H1 (cell line): ENCODE data around the gene ZNF254. TPM values are rescaled to one million over a fixed set of nuclear protein-coding genes. Genes with fewer than 3 reads are reported as not detected.

Experiments used
- CTCF ChIA-PET: fragments of 300-600 bp; sonication (Branson Sonifier 250); formaldehyde crosslinking; loops from one replicate; lab custom pipeline; 2021; ENCODE audit not compliant: partially characterized antibody; lab: Charles Lee
- POLR2A ChIA-PET: fragments of 300-600 bp; sonication (Branson Sonifier 250); formaldehyde crosslinking; loops from one replicate; lab custom pipeline; 2021; ENCODE audit warnings: inconsistent platforms; ENCODE audit not compliant: partially characterized antibody; lab: Charles Lee
- DNase-seq, 2 experiments: peaks; one replicate each; pipeline versions ENCODE4 v3.0.0 to v3.0.0-alpha.2; 2010 to 2022; ENCODE audit warnings: low spot score in 2 of 2, low read depth in 1 of 2, mixed read lengths in 1 of 2
- FAIRE-seq: peaks from 2 replicates; lab custom pipeline; 2011; peaks lifted over from hg19 to GRCh38; lab: Jason Lieb, UNC
- H2AFZ ChIP-seq: 2 replicates; pipeline ENCODE4 v1.8.1; 2012; ENCODE audit warnings: low read length, inconsistent platforms
- H2AK5ac ChIP-seq: 2 replicates; pipeline ENCODE4 v1.6.1; 2013; ENCODE audit warnings: low read depth, low read length
- H2BK120ac ChIP-seq: replicated peaks from 2 replicates; pipeline ENCODE3; 2013; ENCODE audit warnings: low read depth, low read length, inconsistent platforms
- H2BK12ac ChIP-seq: 2 replicates; pipeline ENCODE4 v1.6.1; 2013; ENCODE audit warnings: low read depth, low read length
- H2BK15ac ChIP-seq: 2 replicates; pipeline ENCODE4 v1.6.1; 2013; ENCODE audit warnings: low read length
- H2BK20ac ChIP-seq: 2 replicates; pipeline ENCODE4 v1.6.1; 2013; ENCODE audit warnings: low read length
- H2BK5ac ChIP-seq: 2 replicates; pipeline ENCODE4 v1.6.1; 2013; ENCODE audit warnings: low read depth, low read length
- H3K14ac ChIP-seq: 2 replicates; pipeline ENCODE4 v1.6.1; 2013; ENCODE audit warnings: inconsistent platforms; ENCODE audit not compliant: insufficient read length
- H3K18ac ChIP-seq: 2 replicates; pipeline ENCODE4 v1.6.1; 2013; ENCODE audit warnings: low read length; ENCODE audit errors: extremely low read depth
- H3K23ac ChIP-seq: 2 replicates; pipeline ENCODE4 v1.6.1; 2013; ENCODE audit warnings: inconsistent platforms; ENCODE audit not compliant: insufficient read length
- H3K23me2 ChIP-seq: 2 replicates; pipeline ENCODE4 v1.6.1; 2013; ENCODE audit warnings: low read depth, low read length
- H3K27ac ChIP-seq: 2 replicates; pipeline ENCODE4 v1.6.1; 2011; ENCODE audit warnings: low read depth, low read length, inconsistent platforms
- H3K27me3 ChIP-seq, 4 experiments: replicated peaks in 1 of 4; 1 replicate in 1 of 4; 2 replicates in 3 of 4; pipeline versions ENCODE4 v1.6.1 to v1.8.1; 2011 to 2013; ENCODE audit warnings: low read length in 3 of 4, mild to moderate bottlenecking in 3 of 4, inconsistent platforms in 2 of 4, mixed read lengths in 2 of 4, moderate library complexity in 1 of 4; ENCODE audit not compliant: control insufficient read depth in 3 of 4, insufficient read depth in 3 of 4; ENCODE audit errors: extremely low read depth in 1 of 4
- H3K36me3 ChIP-seq, 4 experiments: 2 replicates each; pipeline versions ENCODE4 v1.6.1 to v1.8.1; 2011 to 2013; ENCODE audit warnings: mild to moderate bottlenecking in 4 of 4, low read length in 3 of 4, moderate library complexity in 2 of 4, control low read depth in 1 of 4, inconsistent platforms in 1 of 4; ENCODE audit not compliant: insufficient read depth in 4 of 4, control insufficient read depth in 2 of 4
- H3K4ac ChIP-seq: replicated peaks from 2 replicates; pipeline ENCODE3; 2013; ENCODE audit warnings: low read length, low read depth, mixed read lengths, inconsistent platforms; ENCODE audit not compliant: insufficient read length
- H3K4me1 ChIP-seq, 4 experiments: replicated peaks in 1 of 4; 1 replicate in 1 of 4; 2 replicates in 3 of 4; pipeline versions ENCODE4 v1.6.1 to v1.8.1; 2011 to 2013; ENCODE audit warnings: low read length in 3 of 4, inconsistent platforms in 2 of 4, mixed read lengths in 1 of 4; ENCODE audit not compliant: insufficient read depth in 4 of 4, control insufficient read depth in 3 of 4
- H3K4me2 ChIP-seq, 2 experiments: 2 replicates each; pipeline versions ENCODE4 v1.6.1 to v1.8.1; 2011 to 2013; ENCODE audit warnings: low read depth in 2 of 2, low read length in 2 of 2, control low read depth in 1 of 2, inconsistent platforms in 1 of 2, mild to moderate bottlenecking in 1 of 2; ENCODE audit not compliant: insufficient read depth in 1 of 2
- H3K4me3 ChIP-seq, 4 experiments: fragments of 200-600, 300-600 bp in 1 of 4; sonication (generic), shearing (Covaris generic), sonication (Bioruptor Twin) in 1 of 4; 2 replicates each; pipeline versions ENCODE4 v1.5.1 to v1.8.1; 2011 to 2016; ENCODE audit warnings: low read length in 4 of 4, low read depth in 3 of 4, control low read depth in 2 of 4, inconsistent platforms in 2 of 4, mild to moderate bottlenecking in 2 of 4, mixed read lengths in 1 of 4, moderate library complexity in 1 of 4; ENCODE audit not compliant: insufficient read depth in 2 of 4; ENCODE audit errors: extremely low read depth in 1 of 4
- H3K56ac ChIP-seq: replicated peaks from 2 replicates; pipeline ENCODE3; 2013; ENCODE audit warnings: low read depth, mild to moderate bottlenecking, mixed read lengths, low read length, inconsistent platforms; ENCODE audit not compliant: insufficient read length
- H3K79me1 ChIP-seq: 2 replicates; pipeline ENCODE4 v1.6.1; 2013; ENCODE audit warnings: low read depth, low read length, control low read depth
- H3K79me2 ChIP-seq, 2 experiments: 2 replicates each; pipeline versions ENCODE4 v1.6.1 to v1.8.1; 2012 to 2013; ENCODE audit warnings: low read length in 2 of 2, mild to moderate bottlenecking in 2 of 2, inconsistent platforms in 1 of 2; ENCODE audit not compliant: insufficient read depth in 2 of 2, control insufficient read depth in 1 of 2
- H3K9ac ChIP-seq, 4 experiments: replicated peaks in 1 of 4; 1 replicate in 1 of 4; 2 replicates in 3 of 4; pipeline versions ENCODE4 v1.6.1 to v1.8.1; 2011 to 2013; ENCODE audit warnings: low read depth in 3 of 4, low read length in 3 of 4, control low read depth in 2 of 4, mild to moderate bottlenecking in 2 of 4, moderate library complexity in 2 of 4, inconsistent platforms in 1 of 4; ENCODE audit errors: extremely low read depth in 1 of 4
- H3K9me3 ChIP-seq, 2 experiments: 2 replicates each; pipeline versions ENCODE4 v1.6.1 to v1.8.1; 2012 to 2013; ENCODE audit warnings: mild to moderate bottlenecking in 2 of 2, moderate library complexity in 2 of 2, control low read depth in 1 of 2, inconsistent platforms in 1 of 2, low read depth in 1 of 2, low read length in 1 of 2, mixed read lengths in 1 of 2; ENCODE audit not compliant: insufficient read depth in 2 of 2
- H4K20me1 ChIP-seq, 2 experiments: replicated peaks in 1 of 2; 2 replicates each; pipeline versions ENCODE3 to v1.8.1; 2011 to 2013; ENCODE audit warnings: inconsistent platforms in 2 of 2, low read length in 2 of 2, mild to moderate bottlenecking in 1 of 2; ENCODE audit not compliant: insufficient read depth in 2 of 2, control insufficient read depth in 1 of 2
- H4K5ac ChIP-seq: 2 replicates; pipeline ENCODE4 v1.6.1; 2013; ENCODE audit warnings: low read length, low read depth, mixed read lengths, inconsistent platforms; ENCODE audit not compliant: insufficient read length
- H4K8ac ChIP-seq: 2 replicates; pipeline ENCODE4 v1.8.0; 2013; ENCODE audit warnings: mild to moderate bottlenecking, moderate library complexity, low read length, inconsistent platforms; ENCODE audit not compliant: insufficient read depth; ENCODE audit errors: extremely low read depth
- H4K91ac ChIP-seq: replicated peaks from 2 replicates; pipeline ENCODE3; 2013; ENCODE audit warnings: low read length, mixed read lengths, inconsistent platforms; ENCODE audit not compliant: insufficient read length
- CHD1 ChIP-seq: IDR thresholded peaks from 2 replicates; pipeline ENCODE4 v1.6.1; 2012; ENCODE audit warnings: low read depth, low read length, improper control_type of control experiment
- GABPA ChIP-seq: IDR thresholded peaks from 2 replicates; pipeline ENCODE4 v1.6.1; 2011; ENCODE audit warnings: mild to moderate bottlenecking, low read length, moderate library complexity, borderline replicate concordance; ENCODE audit not compliant: insufficient read depth
- HDAC6 ChIP-seq: IDR thresholded peaks from one replicate; pipeline ENCODE4 v1.7.1; 2012; ENCODE audit warnings: low read depth, mild to moderate bottlenecking, inconsistent platforms, low read length, moderate library complexity
- KDM1A ChIP-seq: fragments of 200-600, 300-600 bp; sonication (generic); IDR thresholded peaks from 2 replicates; pipeline ENCODE4 v1.7.1; 2016; ENCODE audit warnings: mild to moderate bottlenecking, low read length, borderline replicate concordance
- KDM5A ChIP-seq: fragments of 200-600 bp; IDR thresholded peaks from 2 replicates; pipeline ENCODE4 v1.7.1; 2012; ENCODE audit warnings: mild to moderate bottlenecking, low read length, inconsistent platforms, mixed read lengths
- MAFK ChIP-seq: IDR thresholded peaks from 2 replicates; pipeline ENCODE4 v1.6.1; 2012; ENCODE audit warnings: low read depth, mild to moderate bottlenecking, improper control_type of control experiment, low read length
- POLR2AphosphoS5 ChIP-seq: IDR thresholded peaks from 2 replicates; pipeline ENCODE4 v1.6.1; 2011; ENCODE audit warnings: low read depth, low read length
- SIRT6 ChIP-seq: IDR thresholded peaks from one replicate; pipeline ENCODE4 v1.7.1; 2012; ENCODE audit warnings: low read length, inconsistent platforms
- TAF7 ChIP-seq: optimal IDR thresholded peaks from 2 replicates; pipeline ENCODE3; 2011; ENCODE audit warnings: low read depth, mild to moderate bottlenecking, inconsistent platforms, low read length, moderate library complexity, borderline replicate concordance
- TEAD4 ChIP-seq: IDR thresholded peaks from 2 replicates; pipeline ENCODE4 v1.6.1; 2012; ENCODE audit warnings: low read depth, low read length, inconsistent platforms, mixed read lengths
- WGBS, 2 experiments: shearing (Covaris generic) in 1 of 2; methylation state at CpG; one replicate each; pipeline versions ENCODE4 v1.1.6 to v1.1.7; 2013 to 2015; ENCODE audit warnings: low lambda C conversion rate in 2 of 2, mixed read lengths in 2 of 2, inconsistent platforms in 1 of 2, low coverage in 1 of 2, missing lambda C conversion rate in 1 of 2; ENCODE audit not compliant: insufficient replicate concordance in 2 of 2, insufficient coverage in 1 of 2, insufficient read length in 1 of 2; ENCODE audit errors: extremely low coverage in 1 of 2, missing lambda C conversion rate in 1 of 2; 5-methylcytosine and 5-hydroxymethylcytosine counted together
- polyA plus RNA-seq, 7 experiments: library from polyadenylated mRNA; depleted of rRNA in 3 of 7; stranded (reverse) in 5 of 7; unstranded in 2 of 7; fragments of >200 nt in 5 of 7; fragments of 200-250 nt in 2 of 7; gene quantifications; 1 replicate in 5 of 7; 2 replicates in 1 of 7; 4 replicates in 1 of 7; pipeline versions ENCODE4 v1.2.1 to v1.2.3, GENCODE V29; 2011 to 2013; ENCODE audit warnings: missing spikeins in 2 of 7, mixed read lengths in 2 of 7
- total RNA-seq: library from RNA; stranded (reverse); fragmentation: NEBNext Ultra II Directional; extraction: Animal tissue kit (Norgen Biotek cat#: 25700); gene quantifications from 2 replicates; pipeline ENCODE4 v1.2.1, GENCODE V29; 2021
- TF ChIP-seq, protein P1 (sequence below), 3 experiments: IDR thresholded peaks; 1 replicate in 2 of 3; 2 replicates in 1 of 3; pipeline versions ENCODE4 v1.5.1 to v1.6.1; 2011; ENCODE audit warnings: low read length in 3 of 3, mild to moderate bottlenecking in 3 of 3, inconsistent platforms in 2 of 3, low read depth in 1 of 3, moderate library complexity in 1 of 3; ENCODE audit not compliant: insufficient read depth in 1 of 3; ENCODE audit errors: control extremely low read depth in 1 of 3

The ZNF254 gene
- total and polyA plus RNA-seq, 2 of the 8 experiments (the other 6 are each of a cell fraction or from before 2014, with no cell fraction given), result 4.4 to 22.0 TPM

DNA sequence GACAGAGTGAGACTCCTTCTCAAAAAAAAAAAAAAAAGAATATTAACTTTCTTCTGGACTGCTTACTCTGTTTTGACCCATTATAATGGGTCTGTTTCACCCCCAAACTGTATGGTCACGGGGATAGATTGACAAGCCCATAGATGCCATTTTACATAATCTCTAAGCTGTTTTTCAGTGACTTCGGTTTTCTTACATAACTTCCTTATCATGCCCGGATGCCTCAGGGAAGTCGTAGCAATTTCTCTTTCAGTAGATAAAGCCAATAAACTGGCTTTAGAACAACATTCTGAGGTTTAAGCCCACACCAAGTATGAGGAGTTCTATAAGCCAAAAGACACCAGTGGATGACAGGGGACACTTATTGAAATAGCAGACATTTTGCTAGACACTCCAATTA lies 5.9 kb upstream of the ZNF254 start:
- H2BK12ac ChIP-seq, result no peak overlapping the region
- no peak overlapping the region for H4K8ac ChIP-seq
- DNase-seq (no peak), FAIRE-seq (no peak)
- no peak overlapping the region for H3K18ac ChIP-seq
- H3K27ac ChIP-seq, result no peak overlapping the region
- no peak overlapping the region for H3K4me3 ChIP-seq
- peaks cover 3 to 5% of the 10 kb centered on the region in 2 experiments; a peak in 1 of 4 replicates for H3K9me3 ChIP-seq
- no peak overlapping the region for H3K4me2 ChIP-seq
- POLR2A ChIA-PET, result interaction anchor here (1.5 to 1.9 kb wide), 2 partner anchors 18 to 48 kb away, joined by 4 to 7 read pairs; no protein-coding TSS in a partner anchor
- H3K56ac ChIP-seq, result no peak overlapping the region
- H3K4ac ChIP-seq, result no peak overlapping the region
- no peak overlapping the region for H3K9ac ChIP-seq
- H3K4me1 ChIP-seq, result peaks cover 4 to 20% (median 9%) of the 10 kb centered on the region in 4 experiments
- no peaks in the 10 kb centered on the region for H4K20me1 ChIP-seq
- peaks cover 0 to 6% of the 10 kb centered on the region in 2 experiments; a peak in 2 of 4 replicates for H3K79me2 ChIP-seq
- no peak overlapping the region for H3K14ac ChIP-seq
- H3K36me3 ChIP-seq, result peaks cover 0 to 12% (median 1%) of the 10 kb centered on the region in 4 experiments; a peak in 3 of 8 replicates
- no peak overlapping the region for H4K5ac ChIP-seq
- CTCF ChIA-PET, result no interaction called here
- H2BK20ac ChIP-seq, result no peak overlapping the region
- no peak overlapping the region for H2AK5ac ChIP-seq
- H3K23me2 ChIP-seq, result no peaks in the 10 kb centered on the region
- H3K79me1 ChIP-seq, result no peaks in the 10 kb centered on the region
- no peak overlapping the region for H2BK120ac ChIP-seq
- H4K91ac ChIP-seq, result no peak overlapping the region
- H2BK15ac ChIP-seq, result no peak overlapping the region
- no peak overlapping the region for H2BK5ac ChIP-seq
- no peak overlapping the region for H2AFZ ChIP-seq
- no peaks in the 10 kb centered on the region for H3K27me3 ChIP-seq
- H3K23ac ChIP-seq, result no peak overlapping the region
- WGBS, 2 experiments, result 82% methylated on average over 4 of the region's 4 CpGs; no CpG with 5 or more reads in 1 of the 2 experiments
- no peak for TF ChIP-seq TAF7
- no peak for TF ChIP-seq KDM1A
- no peak for TF ChIP-seq HDAC6
- TF ChIP-seq CHD1, result no peak
- no peak for TF ChIP-seq KDM5A
- TF ChIP-seq POLR2AphosphoS5, result no peak
- no peak for TF ChIP-seq SIRT6
- TF ChIP-seq, protein P1, sequence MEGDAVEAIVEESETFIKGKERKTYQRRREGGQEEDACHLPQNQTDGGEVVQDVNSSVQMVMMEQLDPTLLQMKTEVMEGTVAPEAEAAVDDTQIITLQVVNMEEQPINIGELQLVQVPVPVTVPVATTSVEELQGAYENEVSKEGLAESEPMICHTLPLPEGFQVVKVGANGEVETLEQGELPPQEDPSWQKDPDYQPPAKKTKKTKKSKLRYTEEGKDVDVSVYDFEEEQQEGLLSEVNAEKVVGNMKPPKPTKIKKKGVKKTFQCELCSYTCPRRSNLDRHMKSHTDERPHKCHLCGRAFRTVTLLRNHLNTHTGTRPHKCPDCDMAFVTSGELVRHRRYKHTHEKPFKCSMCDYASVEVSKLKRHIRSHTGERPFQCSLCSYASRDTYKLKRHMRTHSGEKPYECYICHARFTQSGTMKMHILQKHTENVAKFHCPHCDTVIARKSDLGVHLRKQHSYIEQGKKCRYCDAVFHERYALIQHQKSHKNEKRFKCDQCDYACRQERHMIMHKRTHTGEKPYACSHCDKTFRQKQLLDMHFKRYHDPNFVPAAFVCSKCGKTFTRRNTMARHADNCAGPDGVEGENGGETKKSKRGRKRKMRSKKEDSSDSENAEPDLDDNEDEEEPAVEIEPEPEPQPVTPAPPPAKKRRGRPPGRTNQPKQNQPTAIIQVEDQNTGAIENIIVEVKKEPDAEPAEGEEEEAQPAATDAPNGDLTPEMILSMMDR (IDR thresholded peaks at IDR 0.05; ENCODE audit: control extremely low read depth in 1 of 3, insufficient read depth in 1 of 3, low read depth in 1 of 3, low read length in 3 of 3), result no peak
- TF ChIP-seq MAFK, result no peak
- no peak for TF ChIP-seq GABPA
- no peak for TF ChIP-seq TEAD4
